Right cardiac atrium (tissue), 5 donors: ENCODE data around the gene HMCES. TPM values are rescaled to one million over a fixed set of nuclear protein-coding genes. Genes with fewer than 3 reads are reported as not detected.
"Not testable (repeated sequence)": the region's sequence is repeated elsewhere in the genome, so short reads cannot be mapped to it uniquely, and the experiment has no call there.

Source experiments
- ATAC-seq, 2 donors: fragments of 200-7000 bp; cut with Tn5 transposase; one replicate each; pipeline versions ENCODE4 v1.8.0 to v1.9.1; 2020; ENCODE audit warnings: moderate library complexity in 2 of 2, mild to moderate bottlenecking in 1 of 2
- DNase-seq, 3 donors: peaks; one replicate each; pipeline ENCODE4 v3.0.0-alpha.2; 2020
- H3K27ac ChIP-seq: one replicate; pipeline ENCODE4 v1.5.1; 2013; ENCODE audit warnings: mild to moderate bottlenecking, low read length, control low read depth, moderate library complexity
- H3K27me3 ChIP-seq: one replicate; pipeline ENCODE4 v1.6.1; 2013; ENCODE audit not compliant: control insufficient read depth, insufficient read depth
- H3K4me1 ChIP-seq: one replicate; pipeline ENCODE4 v1.6.1; 2013; ENCODE audit warnings: low read length; ENCODE audit not compliant: control insufficient read depth, insufficient read depth
- H3K4me3 ChIP-seq: one replicate; pipeline ENCODE4 v1.5.1; 2013; ENCODE audit warnings: low read length, control low read depth
- H3K9me3 ChIP-seq: one replicate; pipeline ENCODE4 v1.6.1; 2013; ENCODE audit warnings: low read length; ENCODE audit not compliant: control insufficient read depth
- WGBS: extraction: QIAGEN DNeasy Blood & Tissue Kit; methylation state at CpG from one replicate; pipeline ENCODE4 v1.1.7; 2013; 5-methylcytosine and 5-hydroxymethylcytosine counted together
- intact Hi-C, 4 donors: fragments of 100-400 bp; cut with DNase I; formaldehyde crosslinking; loops; one replicate each; pipeline versions ENCODE4 v1.11.0 to v1.14.0; 2022 to 2023
- polyA plus RNA-seq: library from polyadenylated mRNA; stranded (reverse); fragments of 200-250 nt; gene quantifications from one replicate; pipeline ENCODE4 v1.2.3, GENCODE V29; 2013
- total RNA-seq, 4 donors: library from RNA; stranded (reverse); fragmentation: NEBNext Ultra II Directional; extraction: Animal tissue kit (Norgen Biotek cat#: 25700); gene quantifications; one replicate each; pipeline ENCODE4 v1.2.1, GENCODE V29; 2021
- donor health status: healthy with polysubstance abuse.
- donor health status: DM: no; HTN: yes; CAD: no.
- donor health status: DM: no; HTN: no; CAD: no.
- donor health status: DM: no; HTN: yes; CAD: no; lungs with severe emphysema.
- donor health status: DM: yes; HTN: yes; CAD: no.

Gene HMCES
- total and polyA plus RNA-seq, 5 donors: 37.0 to 53.2 (median 39.2) TPM

GRCh38 chr3:129324855-129325254, 46.2 kb downstream of the HMCES start:
- ATAC-seq (no peak), DNase-seq (no peak)
- WGBS: 97% methylated on average over 12 of the region's 12 CpGs
- Histone ChIP-seq H3K27me3 (no peaks in the 10 kb centered on the region), H3K4me1 (no peaks in the 10 kb centered on the region), H3K9me3 (no peaks in the 10 kb centered on the region), H3K4me3 (no peak overlapping the region), H3K27ac (no peak overlapping the region)
- intact Hi-C loops: no loop called here

GRCh38 chr3:129325383-129325782, 46.7 kb downstream of the HMCES start:
- intact Hi-C loops: no loop called here
- DNase-seq: no peak

GRCh38 chr3:129326138-129326537, 47.5 kb downstream of the HMCES start:
- Histone ChIP-seq H3K27me3 (no peaks in the 10 kb centered on the region), H3K9me3 (no peaks in the 10 kb centered on the region), H3K4me1 (no peaks in the 10 kb centered on the region), H3K4me3 (no peak overlapping the region), H3K27ac (no peak overlapping the region)
- 90% methylated on average over 12 of the region's 12 CpGs for WGBS
- ATAC-seq: no peak
- no peak for DNase-seq
- intact Hi-C loops: no loop called here

More at GRCh38 chr3:129325383-129325782, 46.7 kb downstream of the HMCES start:
- Histone ChIP-seq H3K9me3 (no peaks in the 10 kb centered on the region), H3K27ac (no peak overlapping the region), H3K27me3 (no peaks in the 10 kb centered on the region), H3K4me3 (no peak overlapping the region), H3K4me1 (no peaks in the 10 kb centered on the region)
- WGBS: 98% methylated on average over 3 of the region's 3 CpGs
- no peak for ATAC-seq

- Histone ChIP-seq H3K27me3 (no peaks in the 10 kb centered on the region), H3K4me3 (no peak overlapping the region), H3K9me3 (no peaks in the 10 kb centered on the region), H3K4me1 (no peaks in the 10 kb centered on the region), H3K27ac (no peak overlapping the region)
- DNase-seq: no peak
- 92% methylated on average over 11 of the region's 11 CpGs for WGBS
- intact Hi-C loops: no loop called here
- no peak for ATAC-seq
Observed at GRCh38 chr3:129326595-129326994, 47.9 kb downstream of the HMCES start.

GRCh38 chr3:129327510-129327909, 48.8 kb downstream of the HMCES start:
- WGBS: 67% methylated on average over 6 of the region's 6 CpGs
- no peak overlapping the region for H3K4me3 ChIP-seq
- DNase-seq: no peak
- ATAC-seq: no peak
- H3K4me1 ChIP-seq: no peaks in the 10 kb centered on the region
- intact Hi-C loops: no loop called here
- H3K9me3 ChIP-seq: no peaks in the 10 kb centered on the region
- no peak overlapping the region for H3K27ac ChIP-seq
- H3K27me3 ChIP-seq: no peaks in the 10 kb centered on the region

- no peak overlapping the region for H3K4me3 ChIP-seq
- H3K27me3 ChIP-seq: no peaks in the 10 kb centered on the region
- intact Hi-C loops: no loop called here
- WGBS: 91% methylated on average over 6 of the region's 6 CpGs
- ATAC-seq: no peak
- no peak overlapping the region for H3K27ac ChIP-seq
- no peaks in the 10 kb centered on the region for H3K9me3 ChIP-seq
- no peak for DNase-seq
- H3K4me1 ChIP-seq: no peaks in the 10 kb centered on the region
Observed at GRCh38 chr3:129329858-129330257, 51.2 kb downstream of the HMCES start.

GRCh38 chr3:129330409-129330808, 51.7 kb downstream of the HMCES start:
- Histone ChIP-seq H3K4me1 (no peaks in the 10 kb centered on the region), H3K27ac (no peak overlapping the region), H3K27me3 (no peaks in the 10 kb centered on the region), H3K4me3 (no peak overlapping the region), H3K9me3 (no peaks in the 10 kb centered on the region)
- no peak for DNase-seq
- 89% methylated on average over 6 of the region's 6 CpGs for WGBS
- ATAC-seq: no peak
- intact Hi-C loops: no loop called here

GRCh38 chr3:129333891-129334290, 55.2 kb downstream of the HMCES start:
- no peak overlapping the region for H3K4me3 ChIP-seq
- no peaks in the 10 kb centered on the region for H3K4me1 ChIP-seq
- no peaks in the 10 kb centered on the region for H3K27me3 ChIP-seq
- H3K27ac ChIP-seq: no peak overlapping the region
- intact Hi-C loops: no loop called here
- DNase-seq (no peak), ATAC-seq (no peak)
- H3K9me3 ChIP-seq: no peaks in the 10 kb centered on the region
- WGBS: 86% methylated on average over 5 of the region's 5 CpGs

- intact Hi-C loops: no loop called here
- DNase-seq: no peak
Observed at GRCh38 chr3:129336093-129336706, 57.5 kb downstream of the HMCES start.

GRCh38 chr3:129337719-129338118, 59.0 kb downstream of the HMCES start:
- H3K27me3 ChIP-seq, H3K4me1 ChIP-seq, ATAC-seq, intact Hi-C loops, H3K4me3 ChIP-seq, H3K9me3 ChIP-seq, H3K27ac ChIP-seq, DNase-seq: not testable (repeated sequence)
- WGBS: 87% methylated on average over 4 of the region's 4 CpGs

More at GRCh38 chr3:129336093-129336706, 57.5 kb downstream of the HMCES start:
- Histone ChIP-seq H3K4me3 (no peak overlapping the region), H3K27me3 (no peaks in the 10 kb centered on the region), H3K27ac (no peak overlapping the region), H3K9me3 (no peaks in the 10 kb centered on the region), H3K4me1 (no peaks in the 10 kb centered on the region)
- ATAC-seq: peak; percentile 18 to 47
- 91% methylated on average over 6 of the region's 6 CpGs for WGBS

- H3K4me3 ChIP-seq, DNase-seq, intact Hi-C loops: not testable (repeated sequence)
Observed at GRCh38 chr3:129339186-129339585, 60.5 kb downstream of the HMCES start.

GRCh38 chr3:129339833-129340232, 61.2 kb downstream of the HMCES start:
- H3K4me3 ChIP-seq, H3K4me1 ChIP-seq, DNase-seq, H3K27ac ChIP-seq, ATAC-seq, intact Hi-C loops, H3K9me3 ChIP-seq, H3K27me3 ChIP-seq: not testable (repeated sequence)
- 99% methylated on average over 15 of the region's 30 CpGs for WGBS

More at GRCh38 chr3:129339186-129339585, 60.5 kb downstream of the HMCES start:
- not testable (repeated sequence) for ATAC-seq, H3K27me3 ChIP-seq, H3K9me3 ChIP-seq, H3K4me1 ChIP-seq, H3K27ac ChIP-seq
- 97% methylated on average over 23 of the region's 36 CpGs for WGBS
